ENCODE data around the gene PTPRM. TPM values are rescaled to one million over a fixed set of nuclear protein-coding genes. Genes with fewer than 3 reads are reported as not detected.

Gene PTPRM
- total RNA-seq, 1 experiment from 2014 or later = 11.1 TPM

DNA sequence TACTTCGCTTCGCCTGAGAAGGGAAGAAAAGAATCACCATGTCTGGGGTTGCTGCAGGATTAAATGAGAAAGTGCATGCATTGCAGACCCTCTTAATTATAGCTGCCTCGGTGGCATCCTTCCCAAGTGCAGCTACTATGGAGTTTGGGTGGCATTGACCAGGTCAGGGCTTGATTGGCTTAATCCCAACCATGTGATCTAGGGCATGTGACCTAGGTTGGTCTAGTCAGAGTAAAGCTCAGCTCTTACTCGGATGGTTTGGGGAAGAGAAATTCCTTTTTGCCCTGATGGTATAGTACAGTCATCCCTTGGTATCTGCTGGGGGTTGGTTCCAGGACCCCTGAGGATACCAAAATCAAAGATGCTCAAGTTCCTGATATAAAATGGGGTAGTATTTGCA is 863.9 kb downstream of the PTPRM start (continued):
- TF ChIP-seq TCF7 (CRISPR knock-in tag; IDR thresholded peaks at IDR 0.05; ENCODE audit: low read depth) = no peak

DNA sequence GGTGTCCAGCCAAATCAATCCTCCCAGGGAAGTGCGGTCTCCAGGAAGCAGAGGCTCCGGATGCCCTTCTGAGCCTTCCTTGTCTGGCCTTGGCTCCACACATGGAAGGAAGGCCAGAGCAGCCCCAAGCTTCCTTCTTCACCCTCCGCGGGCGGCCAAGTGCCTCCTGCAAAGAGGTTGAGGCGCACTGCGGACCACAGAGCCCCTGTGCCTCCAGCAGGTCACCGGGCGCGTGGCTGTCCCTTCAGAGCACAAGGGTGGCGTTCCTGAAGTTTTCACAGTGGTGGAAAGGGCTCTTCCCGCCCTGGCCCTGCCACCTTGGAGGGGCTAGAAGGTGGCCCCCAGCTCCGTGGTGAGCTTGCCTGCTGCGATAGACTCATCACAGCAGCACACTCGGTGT is 866.2 kb downstream of the PTPRM start:
- no peak overlapping the region for H3K4me3 Mint-ChIP-seq
- ChIA-PET CTCF (interaction anchor here (0.6 to 1.0 kb wide), 2 partner anchors 17 to 315 kb away, joined by 3 read pairs; no protein-coding TSS in a partner anchor), POLR2A (no interaction called here)
- TF ChIP-seq, protein P1, sequence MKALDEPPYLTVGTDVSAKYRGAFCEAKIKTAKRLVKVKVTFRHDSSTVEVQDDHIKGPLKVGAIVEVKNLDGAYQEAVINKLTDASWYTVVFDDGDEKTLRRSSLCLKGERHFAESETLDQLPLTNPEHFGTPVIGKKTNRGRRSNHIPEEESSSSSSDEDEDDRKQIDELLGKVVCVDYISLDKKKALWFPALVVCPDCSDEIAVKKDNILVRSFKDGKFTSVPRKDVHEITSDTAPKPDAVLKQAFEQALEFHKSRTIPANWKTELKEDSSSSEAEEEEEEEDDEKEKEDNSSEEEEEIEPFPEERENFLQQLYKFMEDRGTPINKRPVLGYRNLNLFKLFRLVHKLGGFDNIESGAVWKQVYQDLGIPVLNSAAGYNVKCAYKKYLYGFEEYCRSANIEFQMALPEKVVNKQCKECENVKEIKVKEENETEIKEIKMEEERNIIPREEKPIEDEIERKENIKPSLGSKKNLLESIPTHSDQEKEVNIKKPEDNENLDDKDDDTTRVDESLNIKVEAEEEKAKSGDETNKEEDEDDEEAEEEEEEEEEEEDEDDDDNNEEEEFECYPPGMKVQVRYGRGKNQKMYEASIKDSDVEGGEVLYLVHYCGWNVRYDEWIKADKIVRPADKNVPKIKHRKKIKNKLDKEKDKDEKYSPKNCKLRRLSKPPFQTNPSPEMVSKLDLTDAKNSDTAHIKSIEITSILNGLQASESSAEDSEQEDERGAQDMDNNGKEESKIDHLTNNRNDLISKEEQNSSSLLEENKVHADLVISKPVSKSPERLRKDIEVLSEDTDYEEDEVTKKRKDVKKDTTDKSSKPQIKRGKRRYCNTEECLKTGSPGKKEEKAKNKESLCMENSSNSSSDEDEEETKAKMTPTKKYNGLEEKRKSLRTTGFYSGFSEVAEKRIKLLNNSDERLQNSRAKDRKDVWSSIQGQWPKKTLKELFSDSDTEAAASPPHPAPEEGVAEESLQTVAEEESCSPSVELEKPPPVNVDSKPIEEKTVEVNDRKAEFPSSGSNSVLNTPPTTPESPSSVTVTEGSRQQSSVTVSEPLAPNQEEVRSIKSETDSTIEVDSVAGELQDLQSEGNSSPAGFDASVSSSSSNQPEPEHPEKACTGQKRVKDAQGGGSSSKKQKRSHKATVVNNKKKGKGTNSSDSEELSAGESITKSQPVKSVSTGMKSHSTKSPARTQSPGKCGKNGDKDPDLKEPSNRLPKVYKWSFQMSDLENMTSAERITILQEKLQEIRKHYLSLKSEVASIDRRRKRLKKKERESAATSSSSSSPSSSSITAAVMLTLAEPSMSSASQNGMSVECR (CRISPR knock-in tag; IDR thresholded peaks at IDR 0.05; ENCODE audit: borderline replicate concordance) = no peak
- TF ChIP-seq, protein P2, sequence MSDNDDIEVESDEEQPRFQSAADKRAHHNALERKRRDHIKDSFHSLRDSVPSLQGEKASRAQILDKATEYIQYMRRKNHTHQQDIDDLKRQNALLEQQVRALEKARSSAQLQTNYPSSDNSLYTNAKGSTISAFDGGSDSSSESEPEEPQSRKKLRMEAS (CRISPR knock-in tag; IDR thresholded peaks at IDR 0.05) = no peak
- TF ChIP-seq, protein P3, sequence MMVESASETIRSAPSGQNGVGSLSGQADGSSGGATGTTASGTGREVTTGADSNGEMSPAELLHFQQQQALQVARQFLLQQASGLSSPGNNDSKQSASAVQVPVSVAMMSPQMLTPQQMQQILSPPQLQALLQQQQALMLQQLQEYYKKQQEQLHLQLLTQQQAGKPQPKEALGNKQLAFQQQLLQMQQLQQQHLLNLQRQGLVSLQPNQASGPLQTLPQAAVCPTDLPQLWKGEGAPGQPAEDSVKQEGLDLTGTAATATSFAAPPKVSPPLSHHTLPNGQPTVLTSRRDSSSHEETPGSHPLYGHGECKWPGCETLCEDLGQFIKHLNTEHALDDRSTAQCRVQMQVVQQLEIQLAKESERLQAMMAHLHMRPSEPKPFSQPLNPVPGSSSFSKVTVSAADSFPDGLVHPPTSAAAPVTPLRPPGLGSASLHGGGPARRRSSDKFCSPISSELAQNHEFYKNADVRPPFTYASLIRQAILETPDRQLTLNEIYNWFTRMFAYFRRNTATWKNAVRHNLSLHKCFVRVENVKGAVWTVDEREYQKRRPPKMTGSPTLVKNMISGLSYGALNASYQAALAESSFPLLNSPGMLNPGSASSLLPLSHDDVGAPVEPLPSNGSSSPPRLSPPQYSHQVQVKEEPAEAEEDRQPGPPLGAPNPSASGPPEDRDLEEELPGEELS (CRISPR knock-in tag; IDR thresholded peaks at IDR 0.05) = no peak
- TF ChIP-seq NR1H2 (CRISPR knock-in tag; IDR thresholded peaks at IDR 0.05) (no peak), OVOL2 (CRISPR knock-in tag; IDR thresholded peaks at IDR 0.05; ENCODE audit: borderline replicate concordance) (no peak), ZNF219 (CRISPR knock-in tag; IDR thresholded peaks at IDR 0.05; ENCODE audit: borderline replicate concordance) (no peak), ZNF232 (CRISPR knock-in tag; IDR thresholded peaks at IDR 0.05) (no peak), MXD4 (CRISPR knock-in tag; IDR thresholded peaks at IDR 0.05; ENCODE audit: borderline replicate concordance) (no peak), KAT7 (CRISPR knock-in tag; IDR thresholded peaks at IDR 0.05; ENCODE audit: borderline replicate concordance) (no peak), CREB1 (CRISPR knock-in tag; IDR thresholded peaks at IDR 0.05) (no peak), ZNF317 (CRISPR knock-in tag; IDR thresholded peaks at IDR 0.05; ENCODE audit: borderline replicate concordance, low read depth) (no peak), ESRRA (CRISPR knock-in tag; IDR thresholded peaks at IDR 0.05; ENCODE audit: borderline replicate concordance) (no peak), ZNF423 (CRISPR knock-in tag; IDR thresholded peaks at IDR 0.05) (no peak), ZNF396 (CRISPR knock-in tag; IDR thresholded peaks at IDR 0.05; ENCODE audit: borderline replicate concordance) (no peak), FOXJ3 (CRISPR knock-in tag; IDR thresholded peaks at IDR 0.05; ENCODE audit: borderline replicate concordance) (no peak), HMGA2 (CRISPR knock-in tag; IDR thresholded peaks at IDR 0.05) (no peak)
- TF ChIP-seq, protein P4, sequence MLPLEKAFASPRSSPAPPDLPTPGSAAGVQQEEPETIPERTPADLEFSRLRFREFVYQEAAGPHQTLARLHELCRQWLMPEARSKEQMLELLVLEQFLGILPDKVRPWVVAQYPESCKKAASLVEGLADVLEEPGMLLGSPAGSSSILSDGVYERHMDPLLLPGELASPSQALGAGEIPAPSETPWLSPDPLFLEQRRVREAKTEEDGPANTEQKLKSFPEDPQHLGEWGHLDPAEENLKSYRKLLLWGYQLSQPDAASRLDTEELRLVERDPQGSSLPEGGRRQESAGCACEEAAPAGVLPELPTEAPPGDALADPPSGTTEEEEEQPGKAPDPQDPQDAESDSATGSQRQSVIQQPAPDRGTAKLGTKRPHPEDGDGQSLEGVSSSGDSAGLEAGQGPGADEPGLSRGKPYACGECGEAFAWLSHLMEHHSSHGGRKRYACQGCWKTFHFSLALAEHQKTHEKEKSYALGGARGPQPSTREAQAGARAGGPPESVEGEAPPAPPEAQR (CRISPR knock-in tag; IDR thresholded peaks at IDR 0.05) = no peak
- TF ChIP-seq, protein P5, sequence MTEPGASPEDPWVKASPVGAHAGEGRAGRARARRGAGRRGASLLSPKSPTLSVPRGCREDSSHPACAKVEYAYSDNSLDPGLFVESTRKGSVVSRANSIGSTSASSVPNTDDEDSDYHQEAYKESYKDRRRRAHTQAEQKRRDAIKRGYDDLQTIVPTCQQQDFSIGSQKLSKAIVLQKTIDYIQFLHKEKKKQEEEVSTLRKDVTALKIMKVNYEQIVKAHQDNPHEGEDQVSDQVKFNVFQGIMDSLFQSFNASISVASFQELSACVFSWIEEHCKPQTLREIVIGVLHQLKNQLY (CRISPR knock-in tag; IDR thresholded peaks at IDR 0.05) = no peak
- TF ChIP-seq, protein P6, sequence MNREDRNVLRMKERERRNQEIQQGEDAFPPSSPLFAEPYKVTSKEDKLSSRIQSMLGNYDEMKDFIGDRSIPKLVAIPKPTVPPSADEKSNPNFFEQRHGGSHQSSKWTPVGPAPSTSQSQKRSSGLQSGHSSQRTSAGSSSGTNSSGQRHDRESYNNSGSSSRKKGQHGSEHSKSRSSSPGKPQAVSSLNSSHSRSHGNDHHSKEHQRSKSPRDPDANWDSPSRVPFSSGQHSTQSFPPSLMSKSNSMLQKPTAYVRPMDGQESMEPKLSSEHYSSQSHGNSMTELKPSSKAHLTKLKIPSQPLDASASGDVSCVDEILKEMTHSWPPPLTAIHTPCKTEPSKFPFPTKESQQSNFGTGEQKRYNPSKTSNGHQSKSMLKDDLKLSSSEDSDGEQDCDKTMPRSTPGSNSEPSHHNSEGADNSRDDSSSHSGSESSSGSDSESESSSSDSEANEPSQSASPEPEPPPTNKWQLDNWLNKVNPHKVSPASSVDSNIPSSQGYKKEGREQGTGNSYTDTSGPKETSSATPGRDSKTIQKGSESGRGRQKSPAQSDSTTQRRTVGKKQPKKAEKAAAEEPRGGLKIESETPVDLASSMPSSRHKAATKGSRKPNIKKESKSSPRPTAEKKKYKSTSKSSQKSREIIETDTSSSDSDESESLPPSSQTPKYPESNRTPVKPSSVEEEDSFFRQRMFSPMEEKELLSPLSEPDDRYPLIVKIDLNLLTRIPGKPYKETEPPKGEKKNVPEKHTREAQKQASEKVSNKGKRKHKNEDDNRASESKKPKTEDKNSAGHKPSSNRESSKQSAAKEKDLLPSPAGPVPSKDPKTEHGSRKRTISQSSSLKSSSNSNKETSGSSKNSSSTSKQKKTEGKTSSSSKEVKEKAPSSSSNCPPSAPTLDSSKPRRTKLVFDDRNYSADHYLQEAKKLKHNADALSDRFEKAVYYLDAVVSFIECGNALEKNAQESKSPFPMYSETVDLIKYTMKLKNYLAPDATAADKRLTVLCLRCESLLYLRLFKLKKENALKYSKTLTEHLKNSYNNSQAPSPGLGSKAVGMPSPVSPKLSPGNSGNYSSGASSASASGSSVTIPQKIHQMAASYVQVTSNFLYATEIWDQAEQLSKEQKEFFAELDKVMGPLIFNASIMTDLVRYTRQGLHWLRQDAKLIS (CRISPR knock-in tag; IDR thresholded peaks at IDR 0.05; ENCODE audit: borderline replicate concordance) = no peak
- TF ChIP-seq, protein P7, sequence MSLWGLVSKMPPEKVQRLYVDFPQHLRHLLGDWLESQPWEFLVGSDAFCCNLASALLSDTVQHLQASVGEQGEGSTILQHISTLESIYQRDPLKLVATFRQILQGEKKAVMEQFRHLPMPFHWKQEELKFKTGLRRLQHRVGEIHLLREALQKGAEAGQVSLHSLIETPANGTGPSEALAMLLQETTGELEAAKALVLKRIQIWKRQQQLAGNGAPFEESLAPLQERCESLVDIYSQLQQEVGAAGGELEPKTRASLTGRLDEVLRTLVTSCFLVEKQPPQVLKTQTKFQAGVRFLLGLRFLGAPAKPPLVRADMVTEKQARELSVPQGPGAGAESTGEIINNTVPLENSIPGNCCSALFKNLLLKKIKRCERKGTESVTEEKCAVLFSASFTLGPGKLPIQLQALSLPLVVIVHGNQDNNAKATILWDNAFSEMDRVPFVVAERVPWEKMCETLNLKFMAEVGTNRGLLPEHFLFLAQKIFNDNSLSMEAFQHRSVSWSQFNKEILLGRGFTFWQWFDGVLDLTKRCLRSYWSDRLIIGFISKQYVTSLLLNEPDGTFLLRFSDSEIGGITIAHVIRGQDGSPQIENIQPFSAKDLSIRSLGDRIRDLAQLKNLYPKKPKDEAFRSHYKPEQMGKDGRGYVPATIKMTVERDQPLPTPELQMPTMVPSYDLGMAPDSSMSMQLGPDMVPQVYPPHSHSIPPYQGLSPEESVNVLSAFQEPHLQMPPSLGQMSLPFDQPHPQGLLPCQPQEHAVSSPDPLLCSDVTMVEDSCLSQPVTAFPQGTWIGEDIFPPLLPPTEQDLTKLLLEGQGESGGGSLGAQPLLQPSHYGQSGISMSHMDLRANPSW (CRISPR knock-in tag; conservative IDR thresholded peaks at IDR 0.05; ENCODE audit: low read depth) = no peak
- ATAC-seq (no peak), DNase-seq (ENCODE audit: low spot score) (no peak)
- no peaks in the 10 kb centered on the region for H3K9me3 Mint-ChIP-seq
- no peaks in the 10 kb centered on the region for H3K36me3 Mint-ChIP-seq
- H3K27me3 Mint-ChIP-seq (ENCODE audit: low read depth) = no peaks in the 10 kb centered on the region
- no peaks in the 10 kb centered on the region for H3K4me1 Mint-ChIP-seq
- no peak overlapping the region for H3K27ac Mint-ChIP-seq
